ENCODE data around the gene MRPL23. TPM values are rescaled to one million over a fixed set of nuclear protein-coding genes. Genes with fewer than 3 reads are reported as not detected.

Gene MRPL23
- total and polyA plus RNA-seq, 2 of the 8 experiments (the other 6 are each of a cell fraction or from before 2014, with no cell fraction given) = 86.4 to 244 TPM

DNA sequence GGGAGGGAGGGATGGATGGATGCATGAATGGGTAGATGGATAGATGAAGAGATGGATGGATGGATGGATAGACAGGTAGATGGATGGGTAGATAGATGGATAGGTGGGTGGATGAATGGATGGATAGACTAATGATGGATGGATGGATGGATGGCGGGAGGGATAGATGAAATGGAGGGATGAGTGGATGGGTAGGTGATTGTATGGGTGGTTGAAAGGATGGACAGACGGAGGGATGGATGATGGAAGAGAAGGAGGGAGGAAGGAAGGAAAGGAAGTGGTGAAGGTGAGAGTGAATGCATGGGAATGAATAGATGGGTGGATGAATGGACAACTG lies 31.4 kb upstream of the MRPL23 start:
- Histone ChIP-seq H3K23ac (ENCODE audit: insufficient read length) (no peak overlapping the region), H3K36me3 (ENCODE audit: control insufficient read depth in 2 of 4, insufficient read depth in 4 of 4, low read length in 3 of 4) (no peaks in the 10 kb centered on the region), H4K5ac (ENCODE audit: insufficient read length, low read depth, low read length) (no peak overlapping the region), H2AFZ (ENCODE audit: low read length) (no peak overlapping the region), H2AK5ac (ENCODE audit: low read depth, low read length) (0 out of 2 replicates have a peak overlapping the region, but pooled peaks have one; percentile 39), H3K9ac (replicated peaks in 1 of 4; ENCODE audit: extremely low read depth in 1 of 4, low read depth in 3 of 4, low read length in 3 of 4) (no peak overlapping the region), H3K27me3 (replicated peaks in 1 of 4; ENCODE audit: control insufficient read depth in 3 of 4, extremely low read depth in 1 of 4, insufficient read depth in 3 of 4, low read length in 3 of 4) (no peaks in the 10 kb centered on the region), H3K4me2 (ENCODE audit: insufficient read depth in 1 of 2, low read depth in 2 of 2, low read length in 2 of 2) (no peak overlapping the region), H3K27ac (ENCODE audit: low read depth, low read length) (no peak overlapping the region), H3K56ac (replicated peaks; ENCODE audit: insufficient read length, low read depth, low read length) (peak overlapping the region; percentile 6), H2BK12ac (ENCODE audit: low read depth, low read length) (no peak overlapping the region), H2BK15ac (ENCODE audit: low read length) (no peak overlapping the region), H2BK20ac (ENCODE audit: low read length) (no peak overlapping the region), H3K79me1 (ENCODE audit: low read depth, low read length) (no peaks in the 10 kb centered on the region), H3K4ac (replicated peaks; ENCODE audit: insufficient read length, low read depth, low read length) (no peak overlapping the region), H3K23me2 (ENCODE audit: low read depth, low read length) (peaks cover 5% of the 10 kb centered on the region; the same call in 1 of the 2 replicates), H3K4me1 (replicated peaks in 1 of 4; ENCODE audit: control insufficient read depth in 3 of 4, insufficient read depth in 4 of 4, low read length in 3 of 4) (peaks cover 0 to 3% (median 3%) of the 10 kb centered on the region in 4 experiments; a peak in 4 of 7 replicates), H2BK5ac (ENCODE audit: low read depth, low read length) (no peak overlapping the region), H3K18ac (ENCODE audit: extremely low read depth, low read length) (no peak overlapping the region), H4K91ac (replicated peaks; ENCODE audit: insufficient read length, low read length) (no peak overlapping the region), H2BK120ac (replicated peaks; ENCODE audit: low read depth, low read length) (no peak overlapping the region), H4K8ac (ENCODE audit: extremely low read depth, insufficient read depth, low read length) (no peak overlapping the region), H3K4me3 (ENCODE audit: extremely low read depth in 1 of 4, insufficient read depth in 2 of 4, low read depth in 3 of 4, low read length in 4 of 4) (no peak overlapping the region), H4K20me1 (replicated peaks in 1 of 2; ENCODE audit: control insufficient read depth in 1 of 2, insufficient read depth in 2 of 2, low read length in 2 of 2) (peaks cover 0 to 2% of the 10 kb centered on the region in 2 experiments), H3K9me3 (ENCODE audit: insufficient read depth in 2 of 2, low read depth in 1 of 2, low read length in 1 of 2) (no peaks in the 10 kb centered on the region), H3K14ac (ENCODE audit: insufficient read length) (no peak overlapping the region), H3K79me2 (ENCODE audit: control insufficient read depth in 1 of 2, insufficient read depth in 2 of 2, low read length in 2 of 2) (no peaks in the 10 kb centered on the region)
- ChIA-PET CTCF (ENCODE audit: partially characterized antibody) (interaction anchor here (1.2 to 4.4 kb wide), 4 partner anchors 25 to 237 kb away, joined by 4 to 47 read pairs (median 22); partner anchors contain the start of gene PRR33), POLR2A (ENCODE audit: partially characterized antibody) (no interaction called here)
- FAIRE-seq (no peak), DNase-seq (ENCODE audit: low read depth in 1 of 2, low spot score in 2 of 2) (no peak)
- WGBS, 2 experiments (ENCODE audit: extremely low coverage in 1 of 2, insufficient coverage in 1 of 2, insufficient read length in 1 of 2, insufficient replicate concordance in 2 of 2, low coverage in 1 of 2, low lambda C conversion rate in 2 of 2, missing lambda C conversion rate in 1 of 2) = 90 to 100% methylated on average over 2 of the region's 2 CpGs
- no peak for TF ChIP-seq SRF (IDR thresholded peaks at IDR 0.05; ENCODE audit: low read depth, low read length)
- TF ChIP-seq TAF7 (optimal IDR thresholded peaks at IDR 0.05; ENCODE audit: borderline replicate concordance, low read depth, low read length) = no peak
- TF ChIP-seq SIN3A (conservative IDR thresholded peaks at IDR 0.05 in 1 of 2, IDR thresholded peaks at IDR 0.05 in 1 of 2; ENCODE audit: low read depth in 1 of 2, low read length in 2 of 2) = no peak
- TF ChIP-seq KDM4A (IDR thresholded peaks at IDR 0.05; ENCODE audit: low read depth, low read length, severe bottlenecking) = no peak

Measured in H1 (cell line).